ENCODE data around the gene FLACC1. TPM values are rescaled to one million over a fixed set of nuclear protein-coding genes. Genes with fewer than 3 reads are reported as not detected.
A peak's percentile ranks its signal among the peaks of the same experiment; 100 is the strongest.

Gene FLACC1
- total and polyA plus RNA-seq, 9 of the 15 experiments (the other 6 are each of a cell fraction or from before 2014, with no cell fraction given): 0.07 to 0.68 (median 0.22) TPM; not detected in 2

DNA sequence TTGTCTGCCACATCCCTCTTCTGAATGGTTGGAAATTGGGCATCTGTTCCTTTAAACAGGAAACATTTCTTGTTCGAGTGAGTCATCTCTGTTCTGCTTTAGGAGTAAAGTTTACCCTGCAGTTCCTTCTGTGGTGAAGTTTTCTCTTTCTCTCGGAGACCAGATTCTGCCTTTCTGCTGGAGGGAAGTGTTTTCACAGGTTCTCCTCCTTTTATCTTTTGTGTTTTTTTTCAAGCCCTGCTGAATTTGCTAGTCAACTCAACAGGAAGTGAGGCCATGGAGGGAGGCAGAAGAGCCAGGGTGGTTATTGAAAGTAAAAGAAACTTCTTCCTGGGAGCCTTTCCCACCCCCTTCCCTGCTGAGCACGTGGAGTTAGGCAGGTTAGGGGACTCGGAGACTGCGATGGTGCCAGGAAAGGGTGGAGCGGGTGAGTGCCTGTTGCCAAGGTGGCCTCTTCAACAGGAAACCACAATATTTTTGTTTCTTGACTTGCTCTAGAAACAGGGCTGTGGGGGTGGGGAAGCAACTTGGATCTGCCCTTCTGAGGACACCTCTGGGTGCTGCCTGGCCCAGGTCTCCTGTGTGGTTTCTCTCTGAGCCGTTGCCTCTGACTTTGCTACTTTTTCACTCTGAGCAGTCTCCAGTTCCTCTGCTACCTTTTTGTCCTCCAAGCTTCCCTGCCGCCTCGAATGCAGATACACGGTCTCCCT lies 99.0 kb downstream of the FLACC1 start (continued):
- TF ChIP-seq ZBTB1 (CRISPR knock-in tag; IDR thresholded peaks at IDR 0.05; ENCODE audit: borderline replicate concordance, low read depth): no peak
- TF ChIP-seq TAF15 (IDR thresholded peaks at IDR 0.05; ENCODE audit: low read depth, low read length): no peak
- TF ChIP-seq, protein P1, sequence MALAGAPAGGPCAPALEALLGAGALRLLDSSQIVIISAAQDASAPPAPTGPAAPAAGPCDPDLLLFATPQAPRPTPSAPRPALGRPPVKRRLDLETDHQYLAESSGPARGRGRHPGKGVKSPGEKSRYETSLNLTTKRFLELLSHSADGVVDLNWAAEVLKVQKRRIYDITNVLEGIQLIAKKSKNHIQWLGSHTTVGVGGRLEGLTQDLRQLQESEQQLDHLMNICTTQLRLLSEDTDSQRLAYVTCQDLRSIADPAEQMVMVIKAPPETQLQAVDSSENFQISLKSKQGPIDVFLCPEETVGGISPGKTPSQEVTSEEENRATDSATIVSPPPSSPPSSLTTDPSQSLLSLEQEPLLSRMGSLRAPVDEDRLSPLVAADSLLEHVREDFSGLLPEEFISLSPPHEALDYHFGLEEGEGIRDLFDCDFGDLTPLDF (CRISPR knock-in tag; IDR thresholded peaks at IDR 0.05): no peak
- TF ChIP-seq ARID2 (IDR thresholded peaks at IDR 0.05): no peak
- no peak for TF ChIP-seq CHD4 (IDR thresholded peaks at IDR 0.05; ENCODE audit: insufficient read depth, insufficient replicate concordance, low read depth, low read length, poor library complexity, severe bottlenecking)
- no peak for TF ChIP-seq TCF7L2 (IDR thresholded peaks at IDR 0.05; ENCODE audit: low read depth, low read length)
- TF ChIP-seq ZNF830 (CRISPR knock-in tag; IDR thresholded peaks at IDR 0.05): no peak
- TF ChIP-seq PRPF4 (IDR thresholded peaks at IDR 0.05; ENCODE audit: insufficient read depth, low read depth, low read length, poor library complexity, severe bottlenecking): no peak
- TF ChIP-seq ZBTB8A (IDR thresholded peaks at IDR 0.05; ENCODE audit: partially characterized antibody): no peak
- TF ChIP-seq SRSF3 (IDR thresholded peaks at IDR 0.05; ENCODE audit: insufficient read depth, low read length): no peak
- TF ChIP-seq, protein P2, sequence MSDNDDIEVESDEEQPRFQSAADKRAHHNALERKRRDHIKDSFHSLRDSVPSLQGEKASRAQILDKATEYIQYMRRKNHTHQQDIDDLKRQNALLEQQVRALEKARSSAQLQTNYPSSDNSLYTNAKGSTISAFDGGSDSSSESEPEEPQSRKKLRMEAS (CRISPR knock-in tag; IDR thresholded peaks at IDR 0.05): peak; percentile 52; the same call in 1 of the 2 replicates
- 0 out of 4 replicates have a peak, but pooled peaks of 1 of the 2 experiments have one; percentile 20 for TF ChIP-seq SIN3A (IDR thresholded peaks at IDR 0.05; ENCODE audit: borderline replicate concordance in 2 of 2, control insufficient read depth in 1 of 2, low read depth in 2 of 2, low read length in 2 of 2)
- TF ChIP-seq, protein P3, sequence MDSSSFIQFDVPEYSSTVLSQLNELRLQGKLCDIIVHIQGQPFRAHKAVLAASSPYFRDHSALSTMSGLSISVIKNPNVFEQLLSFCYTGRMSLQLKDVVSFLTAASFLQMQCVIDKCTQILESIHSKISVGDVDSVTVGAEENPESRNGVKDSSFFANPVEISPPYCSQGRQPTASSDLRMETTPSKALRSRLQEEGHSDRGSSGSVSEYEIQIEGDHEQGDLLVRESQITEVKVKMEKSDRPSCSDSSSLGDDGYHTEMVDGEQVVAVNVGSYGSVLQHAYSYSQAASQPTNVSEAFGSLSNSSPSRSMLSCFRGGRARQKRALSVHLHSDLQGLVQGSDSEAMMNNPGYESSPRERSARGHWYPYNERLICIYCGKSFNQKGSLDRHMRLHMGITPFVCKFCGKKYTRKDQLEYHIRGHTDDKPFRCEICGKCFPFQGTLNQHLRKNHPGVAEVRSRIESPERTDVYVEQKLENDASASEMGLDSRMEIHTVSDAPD (CRISPR knock-in tag; IDR thresholded peaks at IDR 0.05): no peak
- TF ChIP-seq JUNB (CRISPR knock-in tag; conservative IDR thresholded peaks at IDR 0.05): no peak
- TF ChIP-seq, protein P4, sequence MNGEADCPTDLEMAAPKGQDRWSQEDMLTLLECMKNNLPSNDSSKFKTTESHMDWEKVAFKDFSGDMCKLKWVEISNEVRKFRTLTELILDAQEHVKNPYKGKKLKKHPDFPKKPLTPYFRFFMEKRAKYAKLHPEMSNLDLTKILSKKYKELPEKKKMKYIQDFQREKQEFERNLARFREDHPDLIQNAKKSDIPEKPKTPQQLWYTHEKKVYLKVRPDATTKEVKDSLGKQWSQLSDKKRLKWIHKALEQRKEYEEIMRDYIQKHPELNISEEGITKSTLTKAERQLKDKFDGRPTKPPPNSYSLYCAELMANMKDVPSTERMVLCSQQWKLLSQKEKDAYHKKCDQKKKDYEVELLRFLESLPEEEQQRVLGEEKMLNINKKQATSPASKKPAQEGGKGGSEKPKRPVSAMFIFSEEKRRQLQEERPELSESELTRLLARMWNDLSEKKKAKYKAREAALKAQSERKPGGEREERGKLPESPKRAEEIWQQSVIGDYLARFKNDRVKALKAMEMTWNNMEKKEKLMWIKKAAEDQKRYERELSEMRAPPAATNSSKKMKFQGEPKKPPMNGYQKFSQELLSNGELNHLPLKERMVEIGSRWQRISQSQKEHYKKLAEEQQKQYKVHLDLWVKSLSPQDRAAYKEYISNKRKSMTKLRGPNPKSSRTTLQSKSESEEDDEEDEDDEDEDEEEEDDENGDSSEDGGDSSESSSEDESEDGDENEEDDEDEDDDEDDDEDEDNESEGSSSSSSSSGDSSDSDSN (IDR thresholded peaks at IDR 0.05; ENCODE audit: borderline replicate concordance in 1 of 2, low read depth in 2 of 2, low read length in 2 of 2): no peak
- TF ChIP-seq ASH1L (IDR thresholded peaks at IDR 0.05; ENCODE audit: borderline replicate concordance, low read depth, partially characterized antibody): peak; percentile 28
- TF ChIP-seq KLF1 (tag; IDR thresholded peaks at IDR 0.05): no peak
- peak in 1 of 2 experiments; percentile 43; a peak in 3 of 4 replicates for TF ChIP-seq RAD21 (CRISPR knock-in tag; conservative IDR thresholded peaks at IDR 0.05 in 1 of 2, IDR thresholded peaks at IDR 0.05 in 1 of 2)
